Choroid plexus epithelial cell (primary cell): Measurements from ENCODE around the gene IFIT3.
"Not testable (repeated sequence)": the region's sequence is repeated elsewhere in the genome, so short reads cannot be mapped to it uniquely, and the experiment has no call there.

Experiments used
- DNase-seq: peaks from one replicate; pipeline ENCODE4 v3.0.0-alpha.2; 2010; ENCODE audit warnings: low read depth
- H3K4me3 ChIP-seq: 2 replicates; pipeline ENCODE4 v1.5.1; 2011; ENCODE audit warnings: low read depth, mild to moderate bottlenecking, control low read depth, low read length, moderate library complexity
- CTCF ChIP-seq: conservative IDR thresholded peaks from 2 replicates; pipeline ENCODE4 v1.5.1; 2011; ENCODE audit warnings: low read depth, mild to moderate bottlenecking, control low read depth, inconsistent platforms, low read length, moderate library complexity

The IFIT3 gene

GRCh38 chr10:89330537-89331212, 2.9 kb downstream of the IFIT3 start:
- DNase-seq = no peak
- no peak overlapping the region for H3K4me3 ChIP-seq
- TF ChIP-seq CTCF = no peak

GRCh38 chr10:89331487-89332122, 3.8 kb downstream of the IFIT3 start:
- H3K4me3 ChIP-seq = peak overlapping the region; percentile 42
- not testable (repeated sequence) for DNase-seq

GRCh38 chr10:89332123-89332633, 4.4 kb downstream of the IFIT3 start:
- no peak for TF ChIP-seq CTCF
- peak overlapping the region; percentile 42 for H3K4me3 ChIP-seq
- peak; percentile 92 for DNase-seq

GRCh38 chr10:89335226-89335625, 7.4 kb downstream of the IFIT3 start:
- no peak overlapping the region for H3K4me3 ChIP-seq
- TF ChIP-seq CTCF = no peak

GRCh38 chr10:89336241-89336640, 8.4 kb downstream of the IFIT3 start:
- no peak for DNase-seq
- H3K4me3 ChIP-seq = no peak overlapping the region
- no peak for TF ChIP-seq CTCF

More at GRCh38 chr10:89335226-89335625, 7.4 kb downstream of the IFIT3 start:
- no peak for DNase-seq

- H3K4me3 ChIP-seq = no peak overlapping the region
- TF ChIP-seq CTCF = no peak
- peak; percentile 93 for DNase-seq
Measured at GRCh38 chr10:89337484-89337883, 9.7 kb downstream of the IFIT3 start.

- H3K4me3 ChIP-seq = no peak overlapping the region
- DNase-seq = no peak
- TF ChIP-seq CTCF = no peak
Measured at GRCh38 chr10:89338713-89339112, 10.9 kb downstream of the IFIT3 start.
